NCI-H2196 (cell line): ENCODE results near the gene RBSN.
"Not testable (repeated sequence)": the region's sequence is repeated elsewhere in the genome, so short reads cannot be mapped to it uniquely, and the experiment has no call there.

Experiments
- DNase-seq: peaks from one replicate; lab custom pipeline; 2025; ENCODE audit not compliant: unreplicated experiment; lab: John Stamatoyannopoulos, UW

The RBSN gene

DNA sequence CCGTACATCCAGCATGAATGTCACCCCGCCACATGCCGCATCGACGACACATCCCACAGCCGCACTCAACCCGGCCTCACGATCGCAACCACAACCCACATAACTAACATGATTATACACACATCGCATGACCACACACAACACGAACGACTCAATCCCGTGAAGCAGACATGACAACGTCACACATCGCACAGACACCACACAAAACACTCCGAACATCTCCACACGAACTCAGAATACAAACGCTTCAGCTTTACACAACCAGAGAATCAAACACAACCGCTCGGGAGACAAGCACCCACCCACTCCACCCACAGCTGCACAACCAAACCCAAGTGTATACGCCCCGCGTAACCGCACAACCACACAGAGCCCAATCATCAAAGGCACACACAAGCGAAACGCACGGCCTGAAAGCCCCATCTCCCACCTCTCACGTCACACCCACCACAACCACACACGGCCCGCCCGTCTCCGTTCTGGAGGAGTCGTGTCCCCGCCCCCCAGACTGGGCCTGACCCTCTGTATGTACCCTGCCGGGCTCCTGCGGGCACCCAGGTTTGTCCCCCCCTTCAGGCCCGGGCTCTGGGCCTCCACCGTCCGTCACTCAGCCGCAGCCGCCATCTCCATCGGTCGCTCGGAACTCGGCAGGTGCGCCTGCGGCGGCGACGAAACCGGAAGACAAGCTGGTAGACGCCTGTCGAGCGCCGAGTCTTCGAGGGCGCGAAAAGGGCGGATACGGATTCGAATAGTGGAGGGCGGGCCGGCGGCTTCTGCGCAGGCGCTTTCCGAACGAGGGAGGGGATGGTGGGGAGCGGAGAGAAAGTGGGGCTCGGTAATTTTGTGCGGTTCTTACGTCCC lies at the start of gene RBSN:
Gene RBSN, minus strand, starts transcription at position 646 of the 861 bp plus-strand sequence. CDS start 3,028 bp downstream, outside the sequence.
- DNase-seq: peak; percentile 86

DNA sequence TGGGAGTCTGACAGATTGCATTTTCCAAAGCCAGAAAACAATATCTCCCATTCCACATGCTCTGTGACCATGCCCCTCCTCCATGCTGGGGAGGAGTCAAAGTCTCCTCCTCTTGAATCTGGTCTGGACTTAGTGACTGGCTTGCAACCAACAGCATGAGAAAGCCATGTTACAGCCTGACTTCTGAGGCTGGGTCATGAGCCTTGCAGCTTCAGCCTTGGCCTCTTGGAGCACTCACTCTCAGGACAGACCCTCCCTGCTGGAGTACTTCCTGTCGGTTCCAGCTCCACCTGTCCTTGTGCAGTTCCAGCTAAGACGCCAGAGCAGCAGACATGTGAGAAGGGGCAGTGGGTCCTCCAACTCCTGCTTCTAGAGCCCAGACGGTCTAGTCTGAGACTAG lies 49.7 kb upstream of the RBSN start:
- DNase-seq: peak; percentile 6

DNA sequence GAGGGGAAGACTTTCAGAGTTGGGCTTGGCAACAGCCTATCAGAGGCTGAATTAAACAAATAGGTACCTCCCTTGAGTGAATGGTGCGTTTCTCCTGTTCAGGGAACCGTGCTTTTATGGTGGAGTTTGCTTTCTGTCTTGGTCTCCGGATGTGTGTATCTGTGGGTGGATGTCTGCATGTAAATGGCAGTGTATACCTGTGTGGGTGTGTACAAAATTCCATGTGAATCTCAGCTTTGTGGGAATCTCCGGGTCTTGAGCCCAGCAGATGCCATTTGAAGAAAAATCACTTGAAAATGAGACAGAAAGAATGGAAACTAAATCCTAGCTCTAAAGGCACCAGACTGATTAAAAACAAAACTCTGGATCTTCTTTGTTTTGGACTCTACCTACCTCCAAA lies 37.9 kb upstream of the RBSN start:
- not testable (repeated sequence) for DNase-seq

DNA sequence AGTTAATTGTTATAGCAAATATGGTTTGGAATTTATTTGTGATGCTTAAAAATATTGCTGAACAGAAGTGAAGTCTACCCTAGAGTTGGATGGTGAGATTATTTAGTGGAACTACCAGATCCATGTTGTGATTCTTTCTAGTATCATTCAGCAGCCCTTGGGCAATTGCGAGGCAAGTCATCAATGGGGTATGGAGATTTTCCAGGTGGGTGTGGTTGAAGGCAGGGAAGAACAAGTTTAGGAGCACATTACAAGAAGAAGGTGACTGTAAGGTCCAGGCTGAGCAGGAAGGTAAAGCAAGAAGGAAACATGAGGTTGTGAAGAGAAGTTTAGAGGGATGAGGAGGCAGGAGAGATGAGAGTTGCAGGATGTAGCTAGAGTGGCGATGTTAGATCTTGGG lies 36.0 kb upstream of the RBSN start:
- not testable (repeated sequence) for DNase-seq

DNA sequence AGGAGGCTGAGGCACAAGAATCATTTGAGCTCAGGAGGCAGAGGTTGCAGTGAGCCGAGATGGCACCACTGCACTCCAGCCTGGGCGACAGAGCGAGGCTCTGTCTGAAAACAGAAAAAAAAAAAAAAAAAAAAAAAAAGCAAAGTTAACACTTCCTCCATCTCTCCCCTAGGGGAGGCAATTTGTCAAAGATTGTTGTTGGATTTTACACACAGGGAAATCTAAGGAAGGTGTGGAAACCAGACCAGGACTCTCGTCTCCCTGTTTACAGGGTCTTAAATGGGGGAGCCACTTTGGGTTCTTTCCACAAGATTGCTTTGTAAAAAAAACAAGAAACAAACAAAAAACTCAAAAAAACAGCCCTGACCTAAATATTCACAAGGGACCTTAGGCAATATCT lies 29.5 kb upstream of the RBSN start:
- not testable (repeated sequence) for DNase-seq

DNA sequence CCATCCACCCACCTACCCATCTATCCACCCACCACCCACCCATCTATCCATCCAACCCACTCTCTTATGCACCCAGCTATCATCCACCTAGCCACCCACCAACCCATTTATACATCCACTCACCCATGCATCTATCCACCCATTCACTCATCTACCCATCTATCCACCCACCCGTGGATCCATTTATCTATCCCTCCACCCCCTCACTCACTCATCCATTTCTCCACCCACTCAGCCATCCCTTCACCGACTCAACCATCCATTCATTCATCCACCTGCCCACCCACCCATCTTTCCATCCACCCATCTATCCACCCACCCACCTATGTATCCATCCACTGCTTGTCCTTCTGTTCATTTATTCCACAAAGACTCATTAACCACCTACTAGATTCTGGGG lies 28.0 kb upstream of the RBSN start:
- DNase-seq: not testable (repeated sequence)

DNA sequence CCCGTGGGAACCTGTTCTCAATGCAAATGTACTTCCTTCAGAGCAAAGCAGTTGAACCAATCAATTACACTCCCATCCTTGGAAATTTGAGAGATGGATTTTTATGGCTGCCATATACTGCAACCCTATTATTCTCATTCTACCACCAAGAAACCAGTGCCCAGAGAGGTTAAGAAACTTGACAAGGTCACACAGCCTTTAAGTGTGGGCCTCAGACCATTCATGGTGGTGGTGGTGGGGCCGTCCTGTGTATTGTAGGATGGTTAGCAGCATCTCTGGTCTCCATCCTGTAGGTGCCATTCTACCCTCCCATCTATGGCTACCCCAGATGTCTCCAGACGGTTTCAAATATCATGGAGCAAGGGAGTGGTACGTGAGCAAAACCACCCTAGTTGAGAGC lies 23.4 kb upstream of the RBSN start:
- no peak for DNase-seq

DNA sequence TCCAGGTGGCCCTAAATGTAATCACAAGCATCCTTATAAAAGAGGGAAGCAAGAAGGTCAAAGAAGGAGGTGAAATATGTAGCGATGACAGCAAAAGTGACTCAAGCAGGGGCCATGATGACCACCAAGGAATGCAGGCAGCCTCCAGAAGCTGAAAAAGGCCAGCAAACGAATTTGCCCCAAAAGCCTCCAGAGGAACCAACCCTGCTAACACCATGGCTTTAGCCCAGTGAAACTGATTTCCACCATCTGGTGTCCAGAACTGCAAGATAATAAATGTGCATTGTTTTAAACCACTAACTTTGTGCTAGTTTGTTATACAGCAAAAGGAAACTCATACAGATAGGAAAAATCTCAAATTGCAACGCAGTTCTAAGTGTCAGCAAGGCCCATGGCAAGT lies 23.0 kb upstream of the RBSN start:
- no peak for DNase-seq

DNA sequence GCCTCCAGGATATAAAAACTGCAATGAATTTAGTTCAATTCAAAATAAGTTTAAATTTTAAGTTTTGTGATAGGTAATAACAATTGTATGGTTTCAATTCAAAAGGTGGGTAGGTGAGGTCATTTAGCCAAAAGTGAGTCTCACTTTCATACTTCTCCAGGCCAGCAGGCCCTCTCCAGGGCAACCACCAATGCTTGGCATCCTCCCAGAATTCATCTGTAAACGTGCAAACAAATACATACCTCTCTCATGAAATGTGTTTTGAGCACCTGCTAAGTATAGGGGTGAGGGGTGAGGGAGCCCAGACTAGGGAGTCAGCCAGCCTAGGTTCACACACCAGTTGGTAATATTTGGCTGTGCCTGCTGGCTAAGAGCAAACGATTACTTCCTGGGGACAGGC lies 22.0 kb upstream of the RBSN start:
- DNase-seq: peak; percentile 58

DNA sequence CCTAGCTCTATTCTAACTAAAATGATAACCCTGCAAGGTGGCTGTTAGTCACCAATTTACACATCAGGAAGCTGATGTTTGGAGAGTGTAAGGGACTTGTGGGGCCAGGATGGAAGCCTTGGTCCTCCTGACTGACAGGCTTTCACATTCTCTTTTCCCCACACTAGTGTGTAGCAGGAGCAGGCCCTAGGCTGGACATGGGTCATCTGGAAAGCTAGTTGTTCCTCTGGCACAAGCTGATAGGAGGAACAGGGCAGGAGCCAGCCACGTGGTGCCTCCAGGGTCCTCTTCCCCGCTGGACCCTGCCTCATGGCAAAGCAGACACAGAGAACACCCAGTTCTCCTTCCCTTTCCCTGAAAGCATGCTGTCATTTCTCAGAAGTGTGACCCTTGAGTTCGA lies 18.1 kb upstream of the RBSN start:
- no peak for DNase-seq

DNA sequence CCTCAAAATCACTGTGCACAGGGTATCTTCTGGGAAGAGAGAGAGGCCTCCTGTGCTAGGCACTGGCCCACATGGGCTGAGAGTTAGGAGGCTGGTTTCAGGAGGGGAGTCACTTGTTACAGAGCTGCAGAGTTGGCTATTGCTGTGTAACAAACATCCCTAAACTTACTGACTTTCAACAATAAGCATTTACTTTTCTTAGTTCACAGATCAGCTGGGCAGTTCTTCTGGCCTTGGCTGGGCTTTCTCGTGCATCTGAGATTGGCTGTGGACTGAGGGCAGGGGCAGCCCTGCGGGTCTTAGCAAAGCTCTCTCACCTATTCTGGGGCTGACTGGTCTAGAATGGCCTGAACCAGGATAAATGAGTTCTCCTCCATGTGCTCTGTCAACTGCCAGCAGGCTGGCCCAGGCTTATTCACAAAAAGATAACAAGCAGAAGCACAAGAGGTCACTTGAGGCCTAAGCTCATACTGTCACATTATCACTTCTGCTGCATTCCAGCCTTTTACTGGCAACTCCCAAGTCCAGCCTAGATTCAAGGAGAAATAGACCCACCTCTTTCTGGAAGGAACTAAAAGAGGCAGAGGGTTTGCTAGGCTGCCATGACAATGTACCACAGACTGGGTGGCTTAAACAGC lies 17.2 kb upstream of the RBSN start:
- DNase-seq: no peak

DNA sequence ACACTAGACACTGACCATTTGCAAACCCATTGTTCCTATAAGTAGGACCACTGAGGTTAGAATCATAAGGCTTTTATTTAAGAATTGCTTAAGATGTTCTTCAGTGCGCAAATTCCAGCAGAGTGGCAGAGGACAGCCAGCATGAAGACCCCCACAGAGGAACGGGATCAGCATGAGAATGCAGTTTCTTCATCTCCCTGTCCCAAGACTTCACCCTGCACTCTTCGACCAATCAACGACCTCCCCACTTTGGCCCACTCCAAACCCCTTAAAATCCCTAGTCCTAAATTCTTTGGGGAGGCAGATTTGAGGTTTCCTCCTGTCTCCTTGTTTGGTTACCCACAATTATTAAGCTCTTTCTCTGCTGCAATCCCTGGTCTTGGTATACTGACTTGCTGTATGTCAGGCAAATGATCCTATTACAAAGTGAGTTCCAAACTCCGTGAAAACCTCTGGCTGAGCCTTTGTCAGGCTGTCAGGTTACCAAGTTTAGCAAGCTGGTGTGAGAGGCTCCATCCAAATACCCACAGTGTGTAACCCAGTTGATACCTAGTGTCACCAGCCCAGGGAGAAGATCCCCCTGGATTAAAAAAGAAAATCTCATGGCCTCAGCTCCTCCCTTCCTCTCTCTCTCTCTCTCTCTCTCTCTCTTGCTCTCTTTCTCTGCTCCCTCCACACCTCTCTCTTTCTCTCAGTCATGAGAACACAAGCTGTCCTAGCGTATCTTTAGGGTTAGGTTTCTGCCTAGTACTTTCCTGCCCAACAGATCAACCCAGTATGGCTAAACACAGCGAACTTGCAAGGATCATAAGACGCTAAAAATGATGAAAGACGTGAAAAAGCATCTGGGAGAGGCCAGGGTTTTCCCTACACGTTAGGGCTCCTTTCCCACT lies 15.8 kb upstream of the RBSN start:
- DNase-seq: no peak

DNA sequence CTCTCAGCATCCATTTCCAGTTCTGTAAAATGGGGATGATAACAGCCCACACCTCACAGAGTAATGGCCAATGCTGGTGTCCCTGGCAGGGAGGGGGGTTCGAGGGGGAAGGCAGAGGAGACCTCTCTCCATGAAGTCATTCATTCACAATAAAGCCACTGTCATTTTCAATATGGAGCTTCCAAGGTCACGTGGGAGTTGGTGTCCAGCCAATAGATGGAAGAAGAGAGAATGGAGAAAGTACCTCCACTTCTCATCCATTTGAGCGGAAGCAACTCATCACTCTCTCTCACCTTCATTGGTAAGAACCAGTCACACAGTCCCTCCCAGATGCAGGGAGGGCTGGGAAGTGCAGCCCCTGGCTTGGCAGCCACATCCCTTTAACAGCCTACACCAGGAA lies 14.9 kb upstream of the RBSN start:
- DNase-seq: no peak

DNA sequence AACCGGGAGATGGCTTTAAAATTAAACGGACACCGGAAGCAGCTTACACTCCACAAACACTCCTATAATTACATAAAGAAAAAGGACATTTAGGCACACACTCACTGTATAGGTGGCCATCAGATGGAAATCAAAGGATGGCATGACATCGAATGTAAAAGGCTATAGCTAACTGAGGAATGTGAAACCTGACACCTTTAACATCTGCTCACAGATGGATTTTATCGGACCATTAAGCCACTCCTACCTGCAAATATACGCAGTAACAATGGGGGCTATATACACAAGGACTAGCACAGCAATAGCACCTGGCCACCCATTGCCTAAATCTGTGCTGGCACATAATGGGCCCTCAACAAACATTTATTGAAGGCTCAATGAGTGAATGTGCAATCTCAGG lies 14.5 kb upstream of the RBSN start:
- no peak for DNase-seq

DNA sequence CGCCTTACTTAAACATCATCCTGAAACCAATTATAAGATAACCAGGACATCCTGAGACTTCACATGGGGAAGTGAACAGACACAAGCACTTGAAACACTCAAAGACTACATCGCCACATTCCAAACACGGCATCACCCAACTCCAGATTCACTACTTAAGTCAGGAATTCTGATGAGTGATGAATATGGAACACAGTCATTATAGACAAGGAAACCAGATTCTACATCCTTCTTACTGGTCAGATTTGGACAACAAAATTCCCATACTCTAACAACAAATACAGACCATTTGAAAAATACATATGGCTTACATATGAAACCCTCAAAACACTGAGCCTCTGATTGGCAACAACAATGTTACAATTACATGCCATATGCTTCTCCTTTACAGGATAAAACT lies 13.1 kb upstream of the RBSN start:
- no peak for DNase-seq

DNA sequence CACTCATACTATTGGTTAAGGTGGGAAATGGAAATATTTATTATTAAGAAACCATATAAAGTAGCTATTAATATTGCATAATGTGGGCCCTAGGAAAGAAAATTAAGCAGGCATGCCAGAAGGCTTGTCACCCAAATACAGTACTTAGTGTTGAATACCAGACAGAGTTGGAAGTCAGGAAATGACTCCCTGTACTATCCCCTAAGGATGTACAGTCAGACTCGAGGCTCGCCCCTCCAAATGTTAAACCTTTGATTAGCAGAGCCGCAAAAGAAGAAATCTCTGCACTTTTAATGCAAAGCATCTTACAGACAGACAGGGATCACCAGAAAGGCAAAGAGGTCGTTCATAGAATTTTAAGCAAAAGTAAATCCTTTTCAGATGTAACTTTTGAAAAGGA lies 11.3 kb upstream of the RBSN start:
- DNase-seq: no peak

DNA sequence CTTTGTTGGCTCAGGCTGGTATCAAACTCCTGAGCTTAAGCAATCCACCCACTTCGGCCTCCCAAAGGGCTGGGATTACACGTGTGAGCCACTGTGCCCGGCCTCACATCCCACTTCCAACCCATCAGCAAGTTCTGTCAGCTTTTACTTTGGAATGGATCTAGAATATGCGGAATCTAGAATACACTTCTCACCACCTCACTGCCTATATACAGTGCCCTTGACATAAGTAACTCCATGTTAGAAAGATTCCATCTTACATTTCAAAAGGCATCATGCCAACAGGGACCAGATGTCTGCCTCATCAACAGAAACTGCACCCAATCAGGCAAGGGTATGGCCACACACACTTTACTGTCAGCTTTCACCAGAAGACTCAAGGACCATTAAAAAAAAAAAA lies 9.9 kb upstream of the RBSN start:
- no peak for DNase-seq

DNA sequence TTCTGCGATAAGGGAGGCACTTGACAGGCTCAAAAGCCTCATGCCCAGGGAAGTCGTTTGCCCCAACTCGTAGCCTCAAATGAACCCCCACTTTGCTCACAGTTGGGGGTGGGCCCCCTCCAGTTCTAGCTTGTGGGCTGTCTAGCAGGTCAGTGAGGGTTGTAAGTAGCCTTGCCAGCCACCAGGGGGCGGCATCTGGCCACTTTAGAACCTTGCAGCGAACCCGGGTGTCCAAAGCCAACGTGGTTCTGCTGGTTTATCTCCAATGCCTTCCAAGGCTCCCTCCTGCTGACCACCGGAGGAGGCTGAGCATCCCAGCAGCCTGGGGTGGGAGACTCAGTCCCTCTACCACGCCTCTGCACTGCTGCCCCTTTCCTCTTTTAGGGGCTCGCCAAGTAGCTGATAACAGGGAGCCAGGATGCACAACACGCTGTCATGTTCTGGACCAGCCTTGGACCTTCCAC lies 9.2 kb upstream of the RBSN start:
- DNase-seq: peak; percentile 62

DNA sequence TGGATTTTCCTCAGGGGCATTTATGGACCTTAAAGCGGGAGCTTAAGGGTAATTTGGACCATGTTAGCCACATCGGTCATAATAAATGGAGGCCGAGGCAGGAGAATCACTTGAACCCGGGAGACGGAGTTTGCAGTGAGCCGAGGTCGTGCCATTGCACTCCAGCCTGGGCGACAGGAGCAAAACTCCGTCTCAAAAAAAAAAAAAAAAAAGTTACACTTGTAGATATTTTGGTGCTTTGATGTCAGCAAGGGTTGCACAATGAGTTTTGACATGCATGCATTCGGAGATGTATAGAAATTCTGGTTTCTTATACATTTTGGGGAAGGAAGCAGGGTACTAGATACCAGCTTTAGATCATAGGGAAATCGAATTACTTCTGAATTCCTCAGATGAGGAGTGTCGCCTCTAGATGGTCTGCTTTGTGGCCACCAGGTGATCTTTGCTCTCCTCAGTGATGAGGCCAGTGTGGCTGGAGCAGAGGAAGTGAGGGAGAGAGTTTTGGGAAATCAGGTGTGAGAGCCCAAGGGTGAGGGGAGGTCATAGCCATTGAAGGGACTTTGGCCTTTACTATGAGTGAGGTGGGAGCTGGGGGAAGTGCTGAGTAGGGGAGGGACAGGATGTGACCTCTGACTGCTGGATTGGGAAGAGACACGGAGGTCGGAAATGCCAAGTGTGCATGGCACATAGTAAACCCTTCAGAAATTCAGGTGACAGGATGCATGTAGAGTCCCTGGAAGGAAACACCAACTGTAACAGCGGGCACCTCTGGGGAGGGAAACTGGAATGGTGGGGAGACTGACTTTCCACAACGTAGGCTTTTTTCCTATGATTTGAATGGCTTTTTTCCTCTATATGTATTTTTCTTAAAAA lies 8.4 kb upstream of the RBSN start:
- DNase-seq: no peak

DNA sequence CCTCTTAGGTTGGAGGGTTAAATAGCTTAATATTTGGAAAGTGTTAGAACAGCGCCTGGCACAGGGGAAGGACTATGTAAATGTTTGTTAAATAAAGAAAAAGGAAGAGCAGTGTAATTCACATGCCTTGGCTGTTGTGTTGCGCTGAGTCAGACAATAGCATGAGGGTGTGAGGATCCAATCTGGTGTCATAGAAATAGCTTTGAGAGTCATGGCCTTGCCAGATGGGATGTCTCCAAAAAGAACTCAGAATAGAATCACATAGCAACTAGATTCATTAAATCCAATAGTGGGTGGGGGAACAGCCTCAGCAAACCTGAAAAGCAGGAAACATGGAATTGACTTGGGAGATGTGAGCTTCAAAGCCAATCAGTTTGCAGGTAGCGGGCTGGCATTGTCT lies 3.9 kb upstream of the RBSN start:
- DNase-seq: peak; percentile 35

DNA sequence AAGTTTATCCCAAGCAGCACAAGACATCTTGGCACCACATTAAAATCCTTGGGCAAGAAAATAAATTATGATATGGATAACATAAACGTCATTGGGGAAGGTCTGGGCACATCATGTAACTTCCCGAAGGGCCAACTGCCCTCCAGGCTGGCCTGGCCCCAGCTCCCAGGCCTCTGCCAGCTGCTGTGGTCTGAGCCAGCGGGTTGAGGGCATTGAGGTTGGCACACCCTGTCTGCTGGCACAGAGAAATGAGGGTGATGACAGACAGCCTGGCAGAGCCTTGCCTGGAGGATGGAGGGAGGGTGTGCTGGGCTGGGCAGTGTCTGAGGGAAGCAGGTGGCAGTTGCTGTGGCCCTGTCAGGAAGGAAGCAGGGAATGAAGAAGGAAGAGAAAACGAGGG lies 3.3 kb upstream of the RBSN start:
- DNase-seq: peak; percentile 72
